ENCODE results near the gene GABBR2. TPM values are rescaled to one million over a fixed set of nuclear protein-coding genes. Genes with fewer than 3 reads are reported as not detected.

Gene GABBR2
- total RNA-seq (not detected), polyA plus RNA-seq (not detected)

DNA sequence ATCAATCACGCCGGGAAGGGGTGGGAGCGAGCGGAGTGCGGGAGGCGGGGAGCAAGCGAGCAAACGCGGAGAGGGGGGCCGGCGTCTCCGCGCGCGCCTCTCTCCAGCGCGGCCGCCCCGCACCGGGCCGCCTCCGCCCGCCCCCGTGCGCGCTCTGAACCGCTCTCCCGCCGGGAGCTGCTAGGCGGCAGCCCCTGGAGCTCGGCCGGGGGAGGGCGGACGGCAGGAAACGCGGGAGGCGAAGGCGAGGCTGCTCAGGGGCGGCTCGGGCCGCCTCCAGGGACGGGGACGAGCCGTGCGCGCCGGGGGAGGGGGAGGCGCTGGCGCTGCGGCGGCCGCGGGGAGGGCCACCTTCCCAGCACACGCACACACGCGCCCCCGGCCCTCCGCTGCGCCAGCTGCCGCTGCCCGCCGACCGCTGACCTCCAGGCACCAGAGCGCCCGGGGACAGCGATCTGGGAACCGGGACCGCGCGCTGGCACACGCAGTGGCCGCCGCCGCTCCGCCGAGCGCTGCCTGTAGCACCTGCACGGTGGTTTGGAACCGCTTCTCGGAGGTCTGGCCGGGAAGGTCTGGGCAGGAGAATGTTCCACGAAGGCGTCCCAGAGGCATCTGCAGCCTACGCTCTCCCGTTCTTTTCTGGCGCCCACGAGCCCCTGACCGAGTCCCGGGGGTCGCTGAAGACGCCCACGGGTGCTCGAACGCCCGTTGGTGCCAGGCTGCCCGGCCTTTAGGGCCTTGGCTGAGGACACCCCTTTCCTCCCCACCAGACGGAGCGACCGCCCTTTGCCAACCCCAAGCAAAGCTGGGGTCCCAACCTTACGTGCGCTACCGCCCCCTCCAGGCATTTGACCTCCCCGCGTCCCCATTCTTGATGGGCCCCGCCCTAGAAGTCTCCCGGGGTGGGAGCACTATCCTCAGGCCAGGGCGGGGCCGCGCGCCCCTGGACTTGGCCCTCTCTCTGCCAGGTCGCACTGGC is at the start of gene GABBR2:
GABBR2 (minus strand) TSS at position 3 of the 979 bp plus-strand sequence. CDS start 198 bp downstream, outside the sequence.
- no peaks in the 10 kb centered on the region for H3K27me3 ChIP-seq (ENCODE audit: insufficient read depth, low read length)

DNA sequence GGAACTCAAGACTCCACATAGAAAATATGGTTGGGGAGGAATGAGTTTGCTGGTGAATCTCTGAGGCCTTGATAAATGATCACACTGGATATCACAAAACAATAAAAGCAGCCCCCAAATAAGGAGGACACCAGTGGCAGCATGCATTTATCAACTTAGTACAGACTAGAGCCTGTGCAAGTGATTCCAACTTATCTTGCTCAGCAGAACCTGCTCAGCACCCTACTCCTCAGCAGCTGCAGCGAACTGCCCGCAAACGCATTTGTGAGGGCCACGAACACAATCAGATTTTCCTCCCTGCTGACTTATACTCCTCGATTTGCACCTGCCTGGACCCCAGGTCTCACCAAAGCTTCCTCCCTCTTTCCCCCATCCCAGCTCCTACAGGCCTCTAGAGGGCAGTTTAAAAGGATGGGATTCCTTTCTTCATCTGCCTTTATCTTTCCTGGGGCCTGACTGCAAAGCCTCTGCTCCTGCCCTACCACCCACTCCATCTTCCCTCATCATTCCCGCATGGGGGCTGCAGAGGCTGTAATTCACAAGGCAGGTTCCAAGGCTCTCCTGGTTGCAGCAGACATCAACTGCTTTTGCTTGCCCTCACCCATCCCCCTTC is 46.4 kb upstream of the GABBR2 start:
- Mint-ChIP-seq H3K36me3 (peaks cover 70 to 84% of the 10 kb centered on the region in 2 donors), H3K4me1 (no peaks in the 10 kb centered on the region), H3K4me3 (no peak overlapping the region), H3K27me3 (no peaks in the 10 kb centered on the region), H3K9me3 (peaks cover 0 to 11% (median 2%) of the 10 kb centered on the region in 8 donors), H3K27ac (peak overlapping the region in 1 of 7 donors; percentile 26)
- Histone ChIP-seq H3K27me3 (ENCODE audit: insufficient read depth, low read length) (no peaks in the 10 kb centered on the region), H3K4me1 (ENCODE audit: insufficient read depth, low read length) (no peaks in the 10 kb centered on the region), H3K27ac (ENCODE audit: low read depth, low read length) (no peak overlapping the region), H3K36me3 (ENCODE audit: insufficient read depth, low read length) (peaks cover 4% of the 10 kb centered on the region), H3K4me3 (ENCODE audit: low read length in 2 of 2) (no peak overlapping the region), H3K9me3 (ENCODE audit: control insufficient read depth in 1 of 2, low read length in 2 of 2) (no peaks in the 10 kb centered on the region)
- CTCF ChIA-PET (ENCODE audit: partially characterized antibody) = no interaction called here
- DNase-seq = no peak
- intact Hi-C loops (cut with micrococcal nuclease) = no loop called here
- POLR2A ChIA-PET (ENCODE audit: partially characterized antibody) = no interaction called here

More for the DNA sequence above, at the start of gene GABBR2:
- peaks cover 45 to 47% of the 10 kb centered on the region in 2 donors for H3K27me3 Mint-ChIP-seq
- Histone ChIP-seq H3K4me3 (ENCODE audit: low read length in 2 of 2) (no peak within 1 kb of the TSS), H3K9me3 (ENCODE audit: control insufficient read depth in 1 of 2, low read length in 2 of 2) (no peaks in the 10 kb centered on the region), H3K36me3 (ENCODE audit: insufficient read depth, low read length) (no peaks in the 10 kb centered on the region), H3K27ac (ENCODE audit: low read depth, low read length) (no peak within 1 kb of the TSS), H3K4me1 (ENCODE audit: insufficient read depth, low read length) (no peaks in the 10 kb centered on the region)
- ChIA-PET CTCF (ENCODE audit: partially characterized antibody) (no interaction called here), POLR2A (ENCODE audit: partially characterized antibody) (no interaction called here)
- peaks cover 0 to 4% (median 0%) of the 10 kb centered on the region in 8 donors for H3K9me3 Mint-ChIP-seq
- intact Hi-C loops (cut with micrococcal nuclease) = no loop called here
- H3K4me1 Mint-ChIP-seq = peaks cover 1 to 11% (median 4%) of the 10 kb centered on the region in 4 donors
- H3K27ac Mint-ChIP-seq = no peak within 1 kb of the TSS
- H3K4me3 Mint-ChIP-seq = peak within 1 kb of the TSS in 3 of 8 donors; percentile 8 to 35 (median 32)
- H3K36me3 Mint-ChIP-seq = no peaks in the 10 kb centered on the region
- no peak for DNase-seq

DNA sequence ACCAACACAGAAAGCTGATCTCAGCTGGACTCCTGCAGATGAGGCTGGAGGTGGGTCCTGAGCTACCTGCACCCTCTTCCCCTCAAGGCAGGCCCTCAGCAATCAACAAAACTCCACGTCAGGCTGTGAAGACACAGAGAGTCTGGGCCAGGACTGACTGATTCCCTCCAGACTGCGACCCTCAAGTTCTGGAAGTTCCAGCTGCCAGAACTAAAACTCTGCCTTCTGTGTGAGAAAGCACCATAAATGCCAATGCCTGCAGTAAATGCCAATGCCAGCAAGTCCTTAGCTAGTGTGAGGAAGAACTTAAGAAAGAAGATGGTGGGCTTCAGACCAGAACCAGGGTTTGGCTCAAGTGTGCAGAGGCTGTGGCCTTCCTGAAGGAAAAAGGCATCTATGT is 42.5 kb upstream of the GABBR2 start:
- Histone ChIP-seq H3K4me1 (ENCODE audit: insufficient read depth, low read length) (no peaks in the 10 kb centered on the region), H3K9me3 (ENCODE audit: control insufficient read depth in 1 of 2, low read length in 2 of 2) (no peaks in the 10 kb centered on the region), H3K27ac (ENCODE audit: low read depth, low read length) (no peak overlapping the region), H3K36me3 (ENCODE audit: insufficient read depth, low read length) (peaks cover 10% of the 10 kb centered on the region), H3K27me3 (ENCODE audit: insufficient read depth, low read length) (no peaks in the 10 kb centered on the region), H3K4me3 (ENCODE audit: low read length in 2 of 2) (no peak overlapping the region)
- ChIA-PET CTCF (ENCODE audit: partially characterized antibody) (interaction anchor here (1.3 kb wide), 1 partner anchor 11 kb away, joined by 3 read pairs; no protein-coding TSS in a partner anchor), POLR2A (ENCODE audit: partially characterized antibody) (no interaction called here)
- Mint-ChIP-seq H3K4me1 (no peaks in the 10 kb centered on the region), H3K9me3 (no peaks in the 10 kb centered on the region), H3K4me3 (no peak overlapping the region), H3K27ac (no peak overlapping the region), H3K27me3 (no peaks in the 10 kb centered on the region), H3K36me3 (peaks cover 70 to 73% of the 10 kb centered on the region in 2 donors)
- no peak for DNase-seq
- intact Hi-C loops (cut with micrococcal nuclease) = no loop called here

DNA sequence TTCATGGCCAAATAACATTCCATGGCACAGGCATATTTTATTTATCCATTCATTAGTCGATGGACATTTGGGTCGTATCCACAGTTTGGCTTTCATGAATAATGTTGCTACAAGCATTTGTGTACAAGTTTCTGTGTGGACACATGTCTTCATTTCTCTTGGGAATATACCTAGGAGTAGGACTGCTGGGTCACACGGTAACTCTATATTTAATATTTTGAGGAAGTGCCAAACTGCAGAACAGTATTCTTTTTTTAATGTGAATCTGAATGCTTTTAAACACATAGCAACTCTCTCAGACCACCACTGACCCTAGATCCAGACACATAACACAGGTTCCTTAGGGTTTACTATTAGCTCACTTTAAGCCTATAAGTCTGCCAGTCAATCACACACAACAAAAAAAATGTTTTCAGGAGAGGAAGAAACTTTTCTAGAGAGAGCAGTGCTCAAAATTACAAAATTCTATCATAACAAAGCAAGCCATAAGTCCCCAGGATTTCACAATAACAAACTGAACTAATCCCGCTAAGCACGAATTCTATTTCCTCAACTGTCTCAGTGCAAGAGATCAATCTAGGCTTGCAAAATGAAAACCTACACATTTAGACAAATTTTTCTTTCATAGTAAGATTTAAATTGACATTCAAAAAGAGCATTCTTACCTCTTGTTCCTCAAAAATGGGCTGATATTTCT is 41.8 kb upstream of the GABBR2 start:
- Histone ChIP-seq H3K4me1 (ENCODE audit: insufficient read depth, low read length) (no peaks in the 10 kb centered on the region), H3K4me3 (ENCODE audit: low read length in 2 of 2) (no peak overlapping the region), H3K27me3 (ENCODE audit: insufficient read depth, low read length) (no peaks in the 10 kb centered on the region), H3K36me3 (ENCODE audit: insufficient read depth, low read length) (peaks cover 10% of the 10 kb centered on the region), H3K27ac (ENCODE audit: low read depth, low read length) (no peak overlapping the region), H3K9me3 (ENCODE audit: control insufficient read depth in 1 of 2, low read length in 2 of 2) (no peaks in the 10 kb centered on the region)
- intact Hi-C loops (cut with micrococcal nuclease) = no loop called here
- no peak overlapping the region for H3K4me3 Mint-ChIP-seq
- no peak overlapping the region for H3K27ac Mint-ChIP-seq
- ChIA-PET POLR2A (ENCODE audit: partially characterized antibody) (no interaction called here), CTCF (ENCODE audit: partially characterized antibody) (interaction anchor here (1.3 kb wide), 1 partner anchor 10 kb away, joined by 3 read pairs; no protein-coding TSS in a partner anchor)
- H3K4me1 Mint-ChIP-seq = no peaks in the 10 kb centered on the region
- no peak for DNase-seq
- peaks cover 64 to 71% of the 10 kb centered on the region in 2 donors for H3K36me3 Mint-ChIP-seq
- H3K27me3 Mint-ChIP-seq = no peaks in the 10 kb centered on the region
- no peaks in the 10 kb centered on the region for H3K9me3 Mint-ChIP-seq

DNA sequence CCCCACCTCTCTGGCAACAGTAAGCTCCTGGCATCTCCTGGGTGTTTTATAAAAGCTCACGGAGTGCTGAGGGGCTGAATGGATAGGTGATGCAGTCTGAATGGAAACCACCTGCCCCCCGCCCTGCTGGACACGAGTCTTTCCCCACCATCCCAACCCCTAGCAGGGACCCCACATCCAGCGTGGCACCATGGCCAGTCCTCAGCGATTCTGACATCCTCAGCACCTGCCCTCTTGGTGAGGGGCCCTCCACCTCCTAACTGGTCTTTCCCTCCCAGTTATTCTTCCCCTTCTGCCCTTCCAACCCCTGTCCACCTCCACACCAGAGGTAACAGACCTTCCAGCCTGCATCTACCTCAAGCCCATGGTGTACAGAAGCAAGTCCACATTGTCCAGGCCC is 38.7 kb upstream of the GABBR2 start:
- no peaks in the 10 kb centered on the region for H3K27me3 Mint-ChIP-seq
- peaks cover 54 to 72% of the 10 kb centered on the region in 2 donors for H3K36me3 Mint-ChIP-seq
- no peak overlapping the region for H3K27ac ChIP-seq (ENCODE audit: low read depth, low read length)
- ChIA-PET CTCF (ENCODE audit: partially characterized antibody) (interaction anchor here (1.6 kb wide), 1 partner anchor 29 kb away, joined by 3 read pairs; no protein-coding TSS in a partner anchor), POLR2A (ENCODE audit: partially characterized antibody) (no interaction called here)
- no peaks in the 10 kb centered on the region for H3K9me3 ChIP-seq (ENCODE audit: control insufficient read depth in 1 of 2, low read length in 2 of 2)
- no peaks in the 10 kb centered on the region for H3K9me3 Mint-ChIP-seq
- H3K36me3 ChIP-seq (ENCODE audit: insufficient read depth, low read length) = peaks cover 11% of the 10 kb centered on the region
- DNase-seq = no peak
- H3K4me3 Mint-ChIP-seq = no peak overlapping the region
- intact Hi-C loops (cut with micrococcal nuclease) = no loop called here
- no peaks in the 10 kb centered on the region for H3K4me1 Mint-ChIP-seq
- H3K27ac Mint-ChIP-seq = peak overlapping the region in 1 of 7 donors; percentile 68
- no peak overlapping the region for H3K4me3 ChIP-seq (ENCODE audit: low read length in 2 of 2)
- no peaks in the 10 kb centered on the region for H3K27me3 ChIP-seq (ENCODE audit: insufficient read depth, low read length)
- no peaks in the 10 kb centered on the region for H3K4me1 ChIP-seq (ENCODE audit: insufficient read depth, low read length)

DNA sequence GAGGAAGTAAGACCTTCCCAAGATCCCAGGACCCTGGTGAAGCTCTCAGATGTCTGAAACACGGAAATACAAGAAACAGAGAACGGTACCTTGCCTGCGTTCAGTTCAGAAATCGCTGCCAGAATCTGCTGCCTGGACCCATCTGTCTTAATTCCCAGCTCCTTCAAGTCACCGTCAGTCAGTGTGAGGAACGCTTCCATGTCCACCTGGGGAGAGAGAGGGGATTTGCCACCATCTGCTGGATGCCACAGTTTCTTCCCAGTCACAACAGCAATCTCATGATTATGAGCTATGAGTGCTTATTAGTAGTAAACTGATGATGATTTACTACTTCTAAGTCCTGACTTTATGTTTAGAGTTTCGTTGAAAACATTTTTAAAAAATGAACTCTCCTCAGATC is 36.7 kb upstream of the GABBR2 start:
- POLR2A ChIA-PET (ENCODE audit: partially characterized antibody) = no interaction called here
- intact Hi-C loops (cut with micrococcal nuclease) = no loop called here
- Mint-ChIP-seq H3K27me3 (no peaks in the 10 kb centered on the region), H3K27ac (no peak overlapping the region), H3K36me3 (peaks cover 41 to 69% of the 10 kb centered on the region in 2 donors), H3K4me1 (no peaks in the 10 kb centered on the region), H3K9me3 (no peaks in the 10 kb centered on the region), H3K4me3 (no peak overlapping the region)
- no peaks in the 10 kb centered on the region for H3K27me3 ChIP-seq (ENCODE audit: insufficient read depth, low read length)
- H3K27ac ChIP-seq (ENCODE audit: low read depth, low read length) = no peak overlapping the region
- DNase-seq = no peak
- CTCF ChIA-PET (ENCODE audit: partially characterized antibody) = no interaction called here
- no peaks in the 10 kb centered on the region for H3K9me3 ChIP-seq (ENCODE audit: control insufficient read depth in 1 of 2, low read length in 2 of 2)
- H3K36me3 ChIP-seq (ENCODE audit: insufficient read depth, low read length) = peaks cover 11% of the 10 kb centered on the region
- H3K4me1 ChIP-seq (ENCODE audit: insufficient read depth, low read length) = no peaks in the 10 kb centered on the region
- H3K4me3 ChIP-seq (ENCODE audit: low read length in 2 of 2) = no peak overlapping the region

Data from CD4-positive, alpha-beta memory T cell (primary cell).